SIG-M5 treated with dmso at 0.1 percent for 504 hours (cell line): ENCODE results near the gene RETSAT.
"Not testable (repeated sequence)": the region's sequence is repeated elsewhere in the genome, so short reads cannot be mapped to it uniquely, and the experiment has no call there.

Experiments
- DNase-seq: peaks from one replicate; lab custom pipeline; 2025; ENCODE audit not compliant: unreplicated experiment; lab: John Stamatoyannopoulos, UW

The RETSAT gene

DNA sequence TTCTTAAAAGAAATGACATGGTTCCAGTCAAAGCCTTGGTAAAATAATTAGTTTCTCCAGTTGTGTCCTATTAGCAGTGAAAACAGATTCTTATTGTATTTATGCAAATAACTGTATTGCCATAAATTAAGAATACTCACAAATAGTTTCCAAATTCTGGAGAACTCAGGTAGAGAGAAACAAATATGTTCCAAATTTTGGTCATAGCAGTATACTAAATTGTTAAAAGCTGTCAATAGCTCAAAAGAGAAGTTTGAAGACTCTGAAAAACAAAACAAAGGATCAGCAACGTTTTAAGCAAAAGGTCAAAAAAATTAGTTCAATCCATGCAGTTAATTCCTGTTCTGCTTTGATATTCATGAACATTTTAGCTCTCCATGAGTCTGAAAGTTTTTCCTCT is 25.7 kb upstream of the RETSAT start:
- DNase-seq, result no peak

DNA sequence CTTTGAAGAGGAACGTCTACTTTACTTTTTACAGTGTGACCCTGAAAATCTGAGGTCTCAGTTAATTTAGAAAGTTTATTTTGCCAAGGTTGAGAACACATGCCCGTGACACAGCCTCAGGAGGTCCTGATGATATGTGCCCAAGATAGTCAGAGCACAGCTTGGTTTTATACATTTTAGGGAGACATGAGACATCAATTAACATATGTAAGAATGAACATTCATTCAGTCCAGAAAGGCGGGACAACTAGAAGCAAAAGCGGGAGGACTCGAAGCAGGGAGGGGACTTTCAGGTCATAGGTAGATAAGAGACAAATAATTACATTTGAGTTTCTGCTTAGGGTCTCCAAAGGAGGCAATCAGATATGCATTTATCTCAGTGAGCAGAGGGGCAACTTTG is 23.9 kb upstream of the RETSAT start:
- no peak for DNase-seq

DNA sequence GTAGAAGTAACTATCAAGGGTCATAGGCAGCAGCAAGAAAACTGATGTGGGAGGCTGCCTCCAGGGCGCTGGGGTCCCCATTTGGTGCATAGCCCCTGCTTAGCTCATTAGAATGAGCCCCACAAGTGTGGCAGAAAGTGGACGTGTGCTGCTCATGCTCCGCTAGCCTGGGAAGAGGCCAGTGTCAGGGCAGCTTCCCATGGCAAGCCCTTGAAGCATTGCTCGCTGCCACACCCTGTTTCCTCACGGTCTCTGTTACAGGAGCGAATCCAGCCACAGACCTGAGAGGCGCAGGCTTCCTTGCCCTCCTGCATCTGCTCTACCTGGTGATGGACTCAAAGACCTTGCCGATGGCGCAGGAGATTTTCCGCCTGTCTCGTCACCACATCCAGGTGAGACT is 22.8 kb upstream of the RETSAT start:
- no peak for DNase-seq

GRCh38 chr2:85376291-85377065 is 22.1 kb upstream of the RETSAT start:
- no peak for DNase-seq

- DNase-seq, result no peak
These were observed 16.7 kb upstream of the RETSAT start for GRCh38 chr2:85371045-85371444.

- no peak for DNase-seq
These were observed 15.2 kb upstream of the RETSAT start for GRCh38 chr2:85369500-85369899.

- DNase-seq, result no peak
These were observed 14.6 kb upstream of the RETSAT start for GRCh38 chr2:85368921-85369320.

GRCh38 chr2:85367180-85367579 is 12.9 kb upstream of the RETSAT start:
- DNase-seq, result no peak

GRCh38 chr2:85362653-85363387 is 8.5 kb upstream of the RETSAT start:
- not testable (repeated sequence) for DNase-seq

DNA sequence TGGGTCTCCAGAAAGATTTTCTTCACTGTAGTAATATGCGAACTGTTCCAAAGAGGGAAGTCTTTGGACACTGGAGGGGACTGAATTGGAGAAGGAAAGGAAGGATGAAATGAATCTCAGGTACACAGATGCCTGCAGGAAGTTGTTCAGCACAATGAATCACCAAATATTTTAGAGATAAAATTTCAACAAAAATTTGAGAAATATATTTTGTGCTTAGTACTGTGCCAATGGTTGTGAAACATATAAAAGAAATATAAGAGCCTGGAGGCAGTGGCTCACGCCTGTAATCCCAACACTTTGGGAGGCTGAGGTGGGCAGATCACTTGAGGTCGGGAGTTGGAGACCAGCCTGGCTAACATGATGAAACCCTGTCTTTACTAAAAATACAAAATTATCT is 3.4 kb upstream of the RETSAT start:
- DNase-seq, result no peak

GRCh38 chr2:85356186-85356585 is 1.9 kb upstream of the RETSAT start:
- DNase-seq, result no peak

DNA sequence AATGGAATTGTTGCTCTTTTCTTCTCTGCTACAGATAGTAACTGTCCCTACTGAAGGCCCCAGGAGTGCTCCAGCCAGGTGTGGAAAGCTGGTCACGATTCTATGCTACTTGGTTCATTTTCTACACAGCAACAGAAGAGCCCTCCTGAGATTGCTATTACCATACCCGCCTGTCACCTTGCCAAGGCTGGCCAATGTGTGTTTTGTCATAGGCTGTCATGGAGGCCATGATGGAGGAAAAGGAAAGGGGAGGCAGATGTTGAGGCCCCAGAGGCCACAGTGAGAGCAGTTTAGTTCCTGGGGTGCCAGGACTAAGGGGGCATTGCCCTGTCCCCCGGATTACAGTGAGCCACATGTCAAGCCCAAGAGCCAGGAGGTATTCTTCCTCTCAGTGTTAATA is 1.2 kb upstream of the RETSAT start:
- DNase-seq, result no peak

GRCh38 chr2:85355073-85355410 is 714 bp upstream of the RETSAT start:
- no peak for DNase-seq

DNA sequence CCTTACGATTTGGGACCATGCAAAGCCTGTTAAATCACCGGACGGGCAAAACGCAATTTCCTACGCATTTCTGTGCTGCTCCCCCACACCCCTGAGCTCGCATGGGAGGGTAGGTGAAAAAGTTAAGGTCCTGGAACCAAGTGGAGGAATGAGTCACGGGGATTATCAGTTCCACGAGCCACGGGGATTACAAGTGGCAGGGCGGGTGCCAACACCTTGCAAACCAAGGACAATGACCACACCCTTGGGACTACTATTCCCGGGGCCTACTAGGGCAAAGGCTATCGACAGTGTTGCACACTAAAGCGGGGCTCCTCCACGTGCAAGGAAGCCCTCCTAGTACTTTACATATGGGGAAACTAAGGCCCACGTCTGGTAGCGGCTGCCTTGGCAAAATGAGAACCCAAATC is 447 bp downstream of the RETSAT start:
- DNase-seq, result no peak

DNA sequence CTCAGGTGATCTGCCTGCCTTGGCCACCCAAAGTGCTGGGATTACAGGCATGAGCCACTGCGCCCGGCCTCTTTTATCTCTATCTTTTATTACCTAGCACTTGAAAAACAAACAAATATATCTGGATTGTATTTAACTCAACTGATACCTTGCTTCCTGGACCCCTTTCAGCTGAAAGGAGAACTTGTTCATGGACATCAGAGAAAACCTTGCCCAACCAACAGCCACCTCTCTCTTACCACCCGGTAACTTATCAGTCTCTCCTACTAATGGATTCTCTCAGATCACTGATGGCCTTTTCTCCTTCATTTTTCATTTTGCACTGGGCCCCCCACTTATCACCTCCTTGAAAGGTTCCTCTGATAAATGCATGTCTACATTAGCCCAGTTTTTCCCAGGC is 6.7 kb downstream of the RETSAT start:
- no peak for DNase-seq

DNA sequence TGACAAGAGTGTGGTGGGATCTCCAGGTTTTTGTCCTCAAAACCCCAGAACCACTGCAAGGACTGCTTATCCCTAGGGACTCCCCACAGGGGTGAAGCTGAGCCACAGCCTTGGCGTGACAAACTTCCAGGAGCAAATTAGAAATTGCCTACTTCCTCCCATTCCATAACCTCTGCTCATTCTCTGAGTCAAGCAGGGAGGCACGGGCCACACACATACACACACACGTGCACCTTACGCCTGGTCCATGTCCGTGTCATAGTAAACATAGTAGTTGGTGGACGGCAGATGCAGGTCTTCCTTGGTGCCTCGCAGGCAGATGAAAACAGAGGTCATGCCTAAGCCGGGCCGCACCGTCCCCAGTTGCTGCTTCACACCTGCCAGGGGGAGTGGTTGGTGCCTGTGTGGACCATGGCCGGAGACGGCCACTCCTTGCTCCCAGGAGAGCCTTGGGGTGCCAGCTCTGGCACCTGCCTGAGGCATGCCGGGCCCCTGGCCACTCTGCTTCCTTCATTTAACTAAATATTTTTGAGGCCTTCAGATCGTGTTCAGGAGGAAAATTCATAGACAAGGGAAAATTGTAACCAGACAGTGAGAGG is 9.9 kb downstream of the RETSAT start:
- no peak for DNase-seq

GRCh38 chr2:85343207-85343895 is 11.0 kb downstream of the RETSAT start:
- not testable (repeated sequence) for DNase-seq

DNA sequence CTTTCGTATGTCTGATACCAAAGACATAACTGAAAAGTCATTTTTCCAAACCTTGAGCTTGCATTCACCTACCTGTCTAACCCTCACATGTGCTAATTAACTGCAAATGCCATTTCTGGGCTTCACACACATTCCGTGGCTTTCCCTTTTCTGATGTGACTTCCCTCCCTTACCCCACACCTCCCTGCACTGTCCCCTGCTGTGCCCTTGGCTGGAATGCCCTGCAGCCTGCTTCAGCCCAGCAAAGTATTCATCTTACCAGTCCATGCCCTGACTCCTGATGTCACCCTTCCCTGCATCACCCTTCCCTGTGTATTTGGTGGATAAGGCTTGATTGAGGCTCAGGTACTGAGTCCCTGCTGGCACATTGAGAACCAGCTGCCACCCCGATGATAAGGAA is 12.2 kb downstream of the RETSAT start:
- no peak for DNase-seq

DNA sequence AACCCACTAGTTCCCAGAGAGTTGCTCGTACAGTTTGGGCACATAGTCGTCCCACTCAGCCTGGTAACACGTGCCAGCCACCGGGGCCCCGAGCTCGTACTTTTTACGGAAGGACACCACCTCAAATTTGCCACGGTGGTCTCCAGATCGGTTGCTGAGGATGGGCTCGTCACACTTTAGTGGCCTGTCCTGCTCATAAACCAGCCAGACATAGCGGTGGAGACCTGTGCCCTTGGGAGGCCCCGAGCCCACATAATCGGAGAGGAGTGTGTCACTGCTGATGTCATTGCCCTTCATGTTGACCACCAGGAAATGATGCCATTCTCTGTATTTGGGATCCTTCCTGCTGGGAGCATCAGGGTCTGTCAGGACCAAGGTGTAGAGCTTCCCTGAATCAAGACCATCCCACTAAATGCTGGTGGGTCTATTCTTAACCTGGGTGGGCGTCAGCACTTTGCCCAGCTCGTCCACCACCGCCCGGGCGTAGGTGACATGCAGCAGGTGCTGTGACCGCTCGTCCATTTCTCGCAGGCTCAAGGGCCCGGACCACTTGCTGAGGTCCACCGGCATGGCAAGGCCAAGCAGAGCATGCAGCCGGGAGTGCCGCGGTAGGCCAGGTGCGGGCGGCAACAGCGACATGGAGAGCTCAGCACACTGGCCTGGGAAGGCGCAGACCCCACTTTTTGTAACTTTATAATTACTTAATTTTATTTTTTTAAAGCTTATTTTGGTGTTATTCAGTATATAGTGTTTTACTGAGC is 12.9 kb downstream of the RETSAT start:
- DNase-seq, result no peak

- DNase-seq, result no peak
These were observed 14.1 kb downstream of the RETSAT start for GRCh38 chr2:85340034-85340892.
